GM12878 (cell line): ENCODE measurements around the gene KCND2. TPM values are rescaled to one million over a fixed set of nuclear protein-coding genes. Genes with fewer than 3 reads are reported as not detected.

Source experiments
- BCL11A ChIP-seq: IDR thresholded peaks from 2 replicates; pipeline ENCODE4 v1.6.1; 2011; ENCODE audit warnings: low read depth, low read length
- BCLAF1 ChIP-seq: fragments of 450-650 bp; IDR thresholded peaks from 2 replicates; pipeline ENCODE4 v1.6.1; 2017; ENCODE audit warnings: antibody characterized with exemption, mild to moderate bottlenecking, moderate library complexity
- CEBPB ChIP-seq, 2 experiments: fragments of 150-350 bp in 1 of 2; IDR thresholded peaks; 2 replicates each; pipeline ENCODE4 v1.6.1; 2012 to 2014; ENCODE audit warnings: low read depth in 2 of 2, low read length in 2 of 2, borderline replicate concordance in 1 of 2, inconsistent platforms in 1 of 2
- CTCF ChIP-seq, 3 experiments: IDR thresholded peaks in 2 of 3; conservative IDR thresholded peaks in 1 of 3; 2 replicates each; pipeline ENCODE4 v1.5.1; 2011; ENCODE audit warnings: low read depth in 3 of 3, low read length in 3 of 3, mild to moderate bottlenecking in 3 of 3, control low read depth in 2 of 3, moderate library complexity in 2 of 3, inconsistent platforms in 1 of 3, mixed read lengths in 1 of 3; ENCODE audit not compliant: control insufficient read depth in 2 of 3, insufficient read depth in 1 of 3; ENCODE audit errors: extremely low read depth in 1 of 3
- EED ChIP-seq: sonication (generic); IDR thresholded peaks from 2 replicates; pipeline ENCODE4 v1.6.1; 2016; ENCODE audit warnings: antibody characterized with exemption, low read depth
- EGR1 ChIP-seq, 2 experiments: IDR thresholded peaks; 1 replicate in 1 of 2; 2 replicates in 1 of 2; pipeline ENCODE4 v1.6.1; 2011 to 2012; ENCODE audit warnings: low read depth in 2 of 2, low read length in 2 of 2, borderline replicate concordance in 1 of 2, mild to moderate bottlenecking in 1 of 2, moderate library complexity in 1 of 2
- EP300 ChIP-seq, 2 experiments: fragments of 150-350 bp in 1 of 2; IDR thresholded peaks; 2 replicates each; pipeline ENCODE4 v1.6.1; 2011 to 2012; ENCODE audit warnings: low read depth in 2 of 2, low read length in 2 of 2, borderline replicate concordance in 1 of 2, improper control_type of control experiment in 1 of 2, inconsistent platforms in 1 of 2; ENCODE audit not compliant: control insufficient read depth in 1 of 2
- IKZF1 ChIP-seq: fragments of 450-650 bp; conservative IDR thresholded peaks from 2 replicates; pipeline ENCODE4 v1.6.1; 2017; ENCODE audit warnings: antibody characterized with exemption, mild to moderate bottlenecking
- MLLT1 ChIP-seq: fragments of 450-650 bp; IDR thresholded peaks from 2 replicates; pipeline ENCODE4 v1.6.1; 2016; ENCODE audit warnings: mild to moderate bottlenecking
- MYC ChIP-seq: IDR thresholded peaks from 2 replicates; pipeline ENCODE4 v1.6.1; 2011; ENCODE audit warnings: mild to moderate bottlenecking, low read length, moderate library complexity, inconsistent platforms; ENCODE audit not compliant: insufficient read depth, insufficient replicate concordance, insufficient read length, severe bottlenecking
- NFIC ChIP-seq: IDR thresholded peaks from 2 replicates; pipeline ENCODE4 v1.6.1; 2012; ENCODE audit warnings: low read depth, mild to moderate bottlenecking, inconsistent platforms, low read length, moderate library complexity
- POLR2A ChIP-seq: IDR thresholded peaks from 2 replicates; pipeline ENCODE4 v1.6.1; 2011; ENCODE audit warnings: low read depth, mild to moderate bottlenecking, low read length
- POU2F2 ChIP-seq: IDR thresholded peaks from 3 replicates; pipeline ENCODE4 v1.6.1; 2011; ENCODE audit warnings: low read depth, mild to moderate bottlenecking, low read length, borderline replicate concordance
- RAD21 ChIP-seq: IDR thresholded peaks from 2 replicates; pipeline ENCODE4 v1.6.1; 2011; ENCODE audit warnings: mild to moderate bottlenecking, low read depth, low read length, moderate library complexity; ENCODE audit not compliant: insufficient read depth
- RB1 ChIP-seq: fragments of 450-650 bp; formaldehyde crosslinking; IDR thresholded peaks from 2 replicates; pipeline ENCODE4 v1.6.1; 2017; ENCODE audit warnings: mild to moderate bottlenecking, borderline replicate concordance
- SIN3A ChIP-seq: IDR thresholded peaks from 2 replicates; pipeline ENCODE4 v1.6.1; 2012; ENCODE audit warnings: low read depth, low read length, improper control_type of control experiment
- SKIL ChIP-seq: fragments of 450-650 bp; IDR thresholded peaks from 2 replicates; pipeline ENCODE4 v1.6.1; 2017; ENCODE audit warnings: mild to moderate bottlenecking, low read depth, inconsistent platforms; ENCODE audit not compliant: poor library complexity, severe bottlenecking
- SUPT20H ChIP-seq: IDR thresholded peaks from 2 replicates; pipeline ENCODE4 v1.6.1; 2011; ENCODE audit warnings: low read depth, mild to moderate bottlenecking, low read length, moderate library complexity, borderline replicate concordance; ENCODE audit not compliant: control insufficient read depth
- TAF1 ChIP-seq: IDR thresholded peaks from 2 replicates; pipeline ENCODE4 v1.6.1; 2011; ENCODE audit warnings: mild to moderate bottlenecking, low read depth, low read length, borderline replicate concordance
- ZSCAN29 ChIP-seq: fragments of 450-650 bp; IDR thresholded peaks from 2 replicates; pipeline ENCODE4 v1.6.1; 2017; ENCODE audit warnings: mild to moderate bottlenecking, moderate library complexity
- ZZZ3 ChIP-seq: IDR thresholded peaks from 2 replicates; pipeline ENCODE4 v1.6.1; 2011; ENCODE audit warnings: low read depth; ENCODE audit not compliant: control insufficient read depth, insufficient read length
- polyA plus RNA-seq, 11 experiments: library from polyadenylated mRNA; depleted of rRNA in 4 of 11; unstranded in 6 of 11; stranded (reverse) in 5 of 11; fragments of >200 nt; fragmentation: Nextera tagmentation in 4 of 11; fragmentation: Illumina TruSeq in 1 of 11; extraction: Ambion mirVana in 4 of 11; extraction: Trizol in 1 of 11; gene quantifications; 1 replicate in 1 of 11; 2 replicates in 10 of 11; pipeline versions ENCODE4 v1.2.1 to v1.2.3, GENCODE V29; 2011 to 2016; ENCODE audit warnings: inconsistent platforms in 2 of 11, missing spikeins in 2 of 11, low read depth in 1 of 11
- total RNA-seq, 4 experiments: library from RNA; depleted of rRNA in 3 of 4; stranded (reverse); fragments of >200 nt in 3 of 4; fragmentation: Illumina TruSeq in 1 of 4; extraction: Trizol in 1 of 4; gene quantifications; 2 replicates each; pipeline versions ENCODE4 v1.2.1 to v1.2.3, GENCODE V29; 2013 to 2021

The KCND2 gene
- total and polyA plus RNA-seq, 10 of the 15 experiments (the other 5 are each of a cell fraction or from before 2014, with no cell fraction given): 3.6 to 22.3 (median 6.3) TPM

GRCh38 chr7:120272261-120272660 lies 714 bp upstream of the KCND2 start (continued):
- TF ChIP-seq MLLT1: 0 out of 2 replicates have a peak, but pooled peaks have one; percentile 16
- TF ChIP-seq SUPT20H: no peak
- no peak for TF ChIP-seq BCLAF1
- TF ChIP-seq RAD21: peak; percentile 92
- TF ChIP-seq EGR1 (IDR thresholded peaks at IDR 0.05; ENCODE audit: borderline replicate concordance in 1 of 2, low read depth in 2 of 2, low read length in 2 of 2): 0 out of 3 replicates have a peak, but pooled peaks of 1 of the 2 experiments have one; percentile 6
- no peak for TF ChIP-seq BCL11A
- no peak for TF ChIP-seq ZSCAN29
- no peak for TF ChIP-seq ZZZ3
- TF ChIP-seq POLR2A: no peak
- no peak for TF ChIP-seq RB1
- TF ChIP-seq MYC: no peak
- TF ChIP-seq SIN3A: no peak
- TF ChIP-seq NFIC: 0 out of 2 replicates have a peak, but pooled peaks have one; percentile 16
- TF ChIP-seq SKIL: peak; percentile 53
- no peak for TF ChIP-seq EP300 (IDR thresholded peaks at IDR 0.05; ENCODE audit: borderline replicate concordance in 1 of 2, control insufficient read depth in 1 of 2, low read depth in 2 of 2, low read length in 2 of 2)
- TF ChIP-seq POU2F2: no peak
- peak; percentile 71 to 82 (median 75) for TF ChIP-seq CTCF (IDR thresholded peaks at IDR 0.05 in 2 of 3, conservative IDR thresholded peaks at IDR 0.05 in 1 of 3; ENCODE audit: control insufficient read depth in 2 of 3, extremely low read depth in 1 of 3, insufficient read depth in 1 of 3, low read depth in 3 of 3, low read length in 3 of 3)
- TF ChIP-seq CEBPB (IDR thresholded peaks at IDR 0.05; ENCODE audit: borderline replicate concordance in 1 of 2, low read depth in 2 of 2, low read length in 2 of 2): no peak
- no peak for TF ChIP-seq IKZF1
- TF ChIP-seq TAF1: no peak
- TF ChIP-seq EED: no peak
